VCaP (cell line): Measurements from ENCODE around the gene SNAP29.

Source experiments
- H3K27ac ChIP-seq: fragments of 450-650 bp; 2 replicates; pipeline ENCODE4 v1.5.1; 2017
- CTCF ChIP-seq: fragments of 450-650 bp; conservative IDR thresholded peaks from 2 replicates; pipeline ENCODE4 v1.5.1; 2017; ENCODE audit warnings: mild to moderate bottlenecking, moderate library complexity

SNAP29 gene

DNA sequence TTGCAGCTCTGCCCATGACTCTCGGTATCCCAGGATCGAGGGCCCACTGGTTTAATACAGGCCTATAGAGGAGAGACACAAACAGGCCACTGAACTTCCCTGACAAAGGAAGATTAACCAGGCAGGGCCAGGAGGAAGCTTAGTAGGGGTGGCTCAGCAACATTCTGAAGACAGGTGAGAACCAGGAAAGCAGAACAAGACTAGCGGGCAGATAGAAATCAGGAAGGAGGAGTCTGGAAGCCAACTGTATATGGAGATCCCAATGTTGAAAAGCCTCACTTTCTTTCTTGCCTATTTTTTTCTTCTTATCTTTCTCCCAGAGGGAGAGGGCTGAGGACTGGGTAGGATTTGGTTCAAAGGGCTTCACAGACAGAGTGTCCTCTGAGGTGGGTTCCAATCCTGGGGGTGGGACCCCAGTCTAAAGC, 5.6 kb upstream of the SNAP29 start:
- no peak overlapping the region; the same call in 1 of the 2 replicates for H3K27ac ChIP-seq
- TF ChIP-seq CTCF: no peak

DNA sequence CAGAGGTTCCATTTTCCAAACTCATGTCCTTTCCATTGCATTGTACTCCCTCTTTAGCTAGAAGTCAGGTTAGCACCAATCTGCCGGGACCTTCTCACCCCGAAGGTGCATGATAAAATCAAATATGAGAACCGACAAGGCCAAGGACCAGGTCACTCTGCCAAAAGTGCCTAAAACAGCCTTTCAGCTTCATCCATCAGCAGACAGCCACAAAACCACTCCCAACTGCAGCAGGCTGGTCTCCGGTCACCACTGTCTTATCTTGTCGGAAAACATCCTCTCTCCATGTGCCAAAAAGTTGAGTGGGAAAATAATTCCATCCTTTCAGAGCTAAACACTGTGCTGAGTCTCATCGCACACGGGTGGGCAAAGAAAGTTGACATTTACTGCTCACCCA, 1.6 kb upstream of the SNAP29 start:
- peak overlapping the region; percentile 91 for H3K27ac ChIP-seq
- TF ChIP-seq CTCF: no peak

GRCh38 chr22:20857838-20858614, 781 bp upstream of the SNAP29 start:
- H3K27ac ChIP-seq: peak overlapping the region; percentile 91
- TF ChIP-seq CTCF: no peak

- peak overlapping the region; percentile 91 for H3K27ac ChIP-seq
- TF ChIP-seq CTCF: no peak
Measured at GRCh38 chr22:20859615-20860014, 808 bp downstream of the SNAP29 start.

DNA sequence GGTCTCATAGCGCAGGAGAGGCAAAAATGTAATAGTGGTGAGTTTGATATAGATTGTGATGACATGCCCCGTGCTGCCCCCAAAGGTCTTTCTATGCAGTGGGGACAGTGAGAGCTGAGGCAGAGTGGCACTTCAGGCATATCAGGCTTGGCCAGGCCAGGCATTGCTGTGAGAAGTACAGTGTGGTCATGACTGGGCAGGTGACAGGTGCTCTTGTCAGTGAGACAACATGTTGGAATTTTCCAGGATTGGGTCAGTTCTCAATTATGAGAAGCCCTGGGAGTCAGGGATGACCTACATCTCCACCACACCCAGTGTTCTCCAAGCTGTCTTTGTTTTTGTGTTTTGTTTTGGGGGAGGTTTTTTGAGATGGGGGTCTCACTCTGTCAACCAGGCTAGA, 3.7 kb downstream of the SNAP29 start:
- no peak for TF ChIP-seq CTCF
- no peak overlapping the region for H3K27ac ChIP-seq

DNA sequence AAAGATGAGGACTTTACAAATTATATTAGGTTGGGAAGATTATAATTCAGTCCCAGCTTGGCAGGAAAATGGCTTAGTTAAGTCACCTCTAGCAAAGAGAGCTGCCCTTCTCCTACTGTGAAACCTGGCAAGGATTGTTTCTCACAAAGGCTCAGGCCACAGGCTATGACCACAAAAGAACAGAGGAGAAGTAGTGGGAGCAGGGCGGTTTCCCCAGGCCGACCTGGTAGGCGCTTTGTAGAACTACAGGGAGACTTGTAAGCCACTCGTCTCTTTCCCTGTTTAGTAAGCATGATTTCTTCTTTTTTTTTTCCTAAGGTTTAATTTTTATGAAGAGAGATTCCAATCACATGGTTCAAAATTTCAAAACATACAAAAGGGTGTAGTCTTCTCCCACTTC, 4.6 kb downstream of the SNAP29 start:
- no peak overlapping the region for H3K27ac ChIP-seq
- no peak for TF ChIP-seq CTCF

DNA sequence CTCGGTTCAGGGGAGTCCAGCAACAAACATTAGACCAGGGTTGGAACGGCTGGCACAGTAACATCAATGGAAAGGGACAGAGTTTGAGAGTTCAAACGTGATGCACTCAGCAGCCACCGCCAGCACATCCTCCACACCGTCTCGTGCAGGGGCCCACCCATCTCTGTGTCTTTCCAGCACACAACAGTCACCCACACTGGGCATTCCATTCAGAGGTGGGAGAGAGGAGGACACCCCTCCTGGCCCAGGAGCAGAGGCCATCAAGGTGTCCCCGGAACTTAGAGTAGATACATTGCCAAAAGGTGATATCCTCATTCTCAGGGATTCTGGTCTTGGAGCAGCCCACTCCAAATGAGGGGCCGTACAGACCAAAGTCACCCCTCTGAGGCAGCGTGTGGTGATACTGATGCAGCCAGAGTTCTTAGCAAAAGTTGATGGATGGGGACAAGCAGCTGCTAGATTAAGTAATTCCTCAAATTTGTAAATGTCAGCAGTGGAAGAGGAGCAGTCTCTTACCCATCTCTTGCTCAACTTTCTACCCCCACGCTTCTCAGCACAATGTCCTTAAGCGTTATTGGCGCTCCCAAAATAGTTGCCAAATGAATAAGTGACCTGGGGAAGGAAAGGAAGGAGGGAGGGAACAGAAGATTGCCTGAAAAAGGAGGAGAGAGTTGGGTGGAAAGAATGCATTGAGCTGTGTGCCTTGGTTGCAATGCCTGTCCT, 5.5 kb downstream of the SNAP29 start:
- H3K27ac ChIP-seq: no peak overlapping the region
- TF ChIP-seq CTCF: no peak
